SJCRH30 (cell line): ENCODE data around the gene PGS1. TPM values are rescaled to one million over a fixed set of nuclear protein-coding genes. Genes with fewer than 3 reads are reported as not detected.

ENCODE experiments used
- DNase-seq, 2 experiments: peaks; one replicate each; pipeline ENCODE4 v3.0.0-alpha.2; 2015 to 2020
- H3K27ac ChIP-seq: fragments of 250-450 bp; sonication (Bioruptor Pico); 2 replicates; pipeline ENCODE4 v1.5.1; 2020; ENCODE audit warnings: mild to moderate bottlenecking, moderate library complexity
- H3K27me3 ChIP-seq: fragments of 250-450 bp; sonication (Bioruptor Pico); 2 replicates; pipeline ENCODE4 v1.5.1; 2020; ENCODE audit warnings: mild to moderate bottlenecking, moderate library complexity
- H3K36me3 ChIP-seq: fragments of 250-450 bp; sonication (Bioruptor Pico); 2 replicates; pipeline ENCODE4 v1.5.1; 2020; ENCODE audit warnings: mild to moderate bottlenecking, moderate library complexity
- H3K4me1 ChIP-seq: fragments of 250-450 bp; sonication (Bioruptor Pico); 2 replicates; pipeline ENCODE4 v1.5.1; 2020; ENCODE audit warnings: mild to moderate bottlenecking, moderate library complexity
- H3K4me3 ChIP-seq: fragments of 250-450 bp; sonication (Bioruptor Pico); 2 replicates; pipeline ENCODE4 v1.5.1; 2020; ENCODE audit warnings: mild to moderate bottlenecking, moderate library complexity
- H3K9me3 ChIP-seq: fragments of 250-450 bp; sonication (Bioruptor Pico); replicated peaks from 2 replicates; pipeline ENCODE4 v1.5.1; 2020; ENCODE audit warnings: mild to moderate bottlenecking, moderate library complexity
- total RNA-seq: library from RNA; depleted of rRNA; stranded (reverse); fragments of >200 nt; shearing (Covaris generic); gene quantifications from 2 replicates; pipeline ENCODE4 v1.2.3, GENCODE V29; 2014

The PGS1 gene
- total RNA-seq, 1 experiment from 2014 or later, result 66.2 TPM

- H3K36me3 ChIP-seq, result peaks cover 69% of the 10 kb centered on the region
Observed at GRCh38 chr17:78423961-78424675, 45.7 kb downstream of the PGS1 start.

GRCh38 chr17:78425429-78425828 is 47.0 kb downstream of the PGS1 start:
- H3K4me3 ChIP-seq, result no peak overlapping the region
- DNase-seq, result no peak
- H3K27me3 ChIP-seq, result no peaks in the 10 kb centered on the region
- peaks cover 59% of the 10 kb centered on the region for H3K36me3 ChIP-seq
- H3K9me3 ChIP-seq, result no peaks in the 10 kb centered on the region
- H3K27ac ChIP-seq, result no peak overlapping the region
- H3K4me1 ChIP-seq, result peaks cover 15% of the 10 kb centered on the region; the same call in 1 of the 2 replicates

More at GRCh38 chr17:78423961-78424675, 45.7 kb downstream of the PGS1 start:
- no peaks in the 10 kb centered on the region for H3K27me3 ChIP-seq
- H3K4me3 ChIP-seq, result no peak overlapping the region
- peaks cover 16% of the 10 kb centered on the region; the same call in 1 of the 2 replicates for H3K4me1 ChIP-seq
- H3K27ac ChIP-seq, result no peak overlapping the region
- no peak for DNase-seq
- H3K9me3 ChIP-seq, result no peaks in the 10 kb centered on the region

- no peaks in the 10 kb centered on the region for H3K27me3 ChIP-seq
- DNase-seq, result no peak
- peaks cover 6% of the 10 kb centered on the region; the same call in 1 of the 2 replicates for H3K4me1 ChIP-seq
- H3K9me3 ChIP-seq, result no peaks in the 10 kb centered on the region
- no peak overlapping the region for H3K4me3 ChIP-seq
- peaks cover 54% of the 10 kb centered on the region for H3K36me3 ChIP-seq
- no peak overlapping the region for H3K27ac ChIP-seq
Observed at GRCh38 chr17:78426293-78426879, 47.9 kb downstream of the PGS1 start.

- H3K4me1 ChIP-seq, result no peaks in the 10 kb centered on the region
- no peak overlapping the region for H3K4me3 ChIP-seq
- H3K9me3 ChIP-seq, result no peaks in the 10 kb centered on the region
- H3K27ac ChIP-seq, result no peak overlapping the region
- peaks cover 48% of the 10 kb centered on the region for H3K36me3 ChIP-seq
- H3K27me3 ChIP-seq, result no peaks in the 10 kb centered on the region
- DNase-seq, result no peak
Observed at GRCh38 chr17:78427140-78427539, 48.7 kb downstream of the PGS1 start.

GRCh38 chr17:78428025-78428575 is 49.7 kb downstream of the PGS1 start:
- Histone ChIP-seq H3K9me3 (no peaks in the 10 kb centered on the region), H3K27me3 (no peaks in the 10 kb centered on the region), H3K4me1 (no peaks in the 10 kb centered on the region), H3K27ac (no peak overlapping the region), H3K36me3 (peaks cover 40% of the 10 kb centered on the region), H3K4me3 (no peak overlapping the region)
- no peak for DNase-seq

- Histone ChIP-seq H3K36me3 (peaks cover 31% of the 10 kb centered on the region), H3K4me3 (no peak overlapping the region), H3K9me3 (no peaks in the 10 kb centered on the region), H3K4me1 (no peaks in the 10 kb centered on the region), H3K27ac (no peak overlapping the region), H3K27me3 (no peaks in the 10 kb centered on the region)
- DNase-seq, result no peak
Observed at GRCh38 chr17:78428836-78429617, 50.6 kb downstream of the PGS1 start.

GRCh38 chr17:78429618-78429995 is 51.2 kb downstream of the PGS1 start:
- H3K4me1 ChIP-seq, result no peaks in the 10 kb centered on the region
- peaks cover 25% of the 10 kb centered on the region for H3K36me3 ChIP-seq
- H3K27ac ChIP-seq, result no peak overlapping the region
- H3K9me3 ChIP-seq, result no peaks in the 10 kb centered on the region
- no peaks in the 10 kb centered on the region for H3K27me3 ChIP-seq
- DNase-seq, result no peak
- H3K4me3 ChIP-seq, result no peak overlapping the region

GRCh38 chr17:78430892-78431691 is 52.6 kb downstream of the PGS1 start:
- H3K27ac ChIP-seq, result no peak overlapping the region
- H3K9me3 ChIP-seq, result no peaks in the 10 kb centered on the region
- H3K36me3 ChIP-seq, result peaks cover 12% of the 10 kb centered on the region
- H3K4me1 ChIP-seq, result no peaks in the 10 kb centered on the region
- no peaks in the 10 kb centered on the region for H3K27me3 ChIP-seq
- no peak overlapping the region for H3K4me3 ChIP-seq
- DNase-seq, result no peak

- H3K4me1 ChIP-seq, result peaks cover 5% of the 10 kb centered on the region; the same call in 1 of the 2 replicates
- H3K27ac ChIP-seq, result no peak overlapping the region
Observed at GRCh38 chr17:78431692-78431958, 53.2 kb downstream of the PGS1 start.

GRCh38 chr17:78432226-78433012 is 54.0 kb downstream of the PGS1 start:
- DNase-seq, result no peak
- no peak overlapping the region for H3K4me3 ChIP-seq
- H3K4me1 ChIP-seq, result peaks cover 11% of the 10 kb centered on the region
- no peaks in the 10 kb centered on the region for H3K27me3 ChIP-seq
- no peaks in the 10 kb centered on the region for H3K9me3 ChIP-seq
- H3K27ac ChIP-seq, result no peak overlapping the region
- H3K36me3 ChIP-seq, result peaks cover under 1% of the 10 kb centered on the region; the same call in 1 of the 2 replicates

More at GRCh38 chr17:78431692-78431958, 53.2 kb downstream of the PGS1 start:
- H3K27me3 ChIP-seq, result no peaks in the 10 kb centered on the region
- H3K36me3 ChIP-seq, result peaks cover 7% of the 10 kb centered on the region; the same call in 1 of the 2 replicates
- H3K4me3 ChIP-seq, result no peak overlapping the region
- DNase-seq, result no peak
- H3K9me3 ChIP-seq, result no peaks in the 10 kb centered on the region

- Histone ChIP-seq H3K27ac (no peak overlapping the region), H3K4me3 (no peak overlapping the region), H3K4me1 (peaks cover 13% of the 10 kb centered on the region), H3K36me3 (no peaks in the 10 kb centered on the region; the same call in 1 of the 2 replicates), H3K9me3 (no peaks in the 10 kb centered on the region), H3K27me3 (no peaks in the 10 kb centered on the region)
- DNase-seq, result no peak
Observed at GRCh38 chr17:78433013-78433727, 54.7 kb downstream of the PGS1 start.

- DNase-seq, result no peak
- Histone ChIP-seq H3K27ac (no peak overlapping the region), H3K4me1 (peaks cover 13% of the 10 kb centered on the region), H3K27me3 (no peaks in the 10 kb centered on the region), H3K4me3 (no peak overlapping the region), H3K9me3 (no peaks in the 10 kb centered on the region), H3K36me3 (no peaks in the 10 kb centered on the region; the same call in 1 of the 2 replicates)
Observed at GRCh38 chr17:78433780-78434335, 55.4 kb downstream of the PGS1 start.
